Neutrophil (primary cell): ENCODE results near the gene EGFR.

ENCODE experiments used
- H3K27ac ChIP-seq: fragments of 200-600 bp; sonication (generic); 2 replicates; pipeline ENCODE4 v1.5.1; 2016; ENCODE audit warnings: mild to moderate bottlenecking, moderate library complexity
- H3K27me3 ChIP-seq: fragments of 200-600 bp; sonication (generic); 2 replicates; pipeline ENCODE4 v1.6.0; 2016; ENCODE audit warnings: mild to moderate bottlenecking
- H3K36me3 ChIP-seq: fragments of 200-600 bp; sonication (generic); 2 replicates; pipeline ENCODE4 v1.5.1; 2017
- H3K4me1 ChIP-seq, 2 experiments: fragments of 200-600 bp in 1 of 2; sonication (generic) in 1 of 2; 1 replicate in 1 of 2; 2 replicates in 1 of 2; pipeline versions ENCODE4 v1.5.1 to v1.6.1; 2013 to 2016; ENCODE audit warnings: low read depth in 1 of 2, low read length in 1 of 2, mild to moderate bottlenecking in 1 of 2, moderate library complexity in 1 of 2; ENCODE audit not compliant: control insufficient read depth in 1 of 2, insufficient read depth in 1 of 2
- H3K4me3 ChIP-seq, 2 experiments: fragments of 200-600 bp in 1 of 2; sonication (generic) in 1 of 2; 1 replicate in 1 of 2; 2 replicates in 1 of 2; pipeline ENCODE4 v1.5.1; 2013 to 2016; ENCODE audit warnings: low read depth in 1 of 2, low read length in 1 of 2, mild to moderate bottlenecking in 1 of 2, moderate library complexity in 1 of 2
- H3K9me3 ChIP-seq: fragments of 200-600 bp; sonication (generic); 2 replicates; pipeline ENCODE4 v1.5.1; 2016
- TF ChIP-seq, protein P1 (sequence below): fragments of 200-600 bp; sonication (generic); IDR thresholded peaks from 2 replicates; pipeline ENCODE4 v1.5.1; 2016; ENCODE audit warnings: antibody characterized with exemption

EGFR gene

DNA sequence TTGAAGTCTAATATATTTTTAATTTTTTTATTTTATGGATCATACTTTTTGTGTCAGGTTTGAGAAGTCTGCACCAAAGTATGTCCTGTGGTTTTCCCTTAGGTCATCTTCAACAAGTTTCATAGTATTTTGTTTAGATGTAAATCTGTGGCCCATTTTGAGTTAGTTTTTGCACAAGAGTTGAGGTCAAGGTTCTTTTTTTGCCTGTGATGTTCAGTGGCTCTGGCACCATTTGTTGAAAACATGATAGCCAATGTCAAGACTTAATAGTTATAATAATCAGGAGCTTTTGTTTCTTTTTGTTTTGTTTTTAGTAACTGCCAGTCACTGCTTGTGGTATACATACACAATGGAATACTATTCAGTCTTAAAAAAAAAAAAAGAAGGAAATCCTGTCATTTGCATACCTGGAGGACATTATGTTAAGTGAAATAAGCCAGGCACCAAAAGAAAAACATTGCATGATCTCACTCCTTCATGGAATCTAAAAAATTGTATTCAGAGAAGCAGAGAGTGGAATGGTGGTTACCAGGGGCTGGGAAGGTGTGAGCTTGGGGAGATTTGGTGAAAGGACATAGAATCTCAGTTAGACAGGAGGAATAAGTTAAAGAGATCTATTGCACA lies 61.3 kb downstream of the EGFR start:
- Histone ChIP-seq H3K9me3 (no peaks in the 10 kb centered on the region), H3K4me3 (no peak overlapping the region), H3K27me3 (no peaks in the 10 kb centered on the region), H3K36me3 (no peaks in the 10 kb centered on the region), H3K27ac (no peak overlapping the region), H3K4me1 (no peaks in the 10 kb centered on the region)
- TF ChIP-seq, protein P1, sequence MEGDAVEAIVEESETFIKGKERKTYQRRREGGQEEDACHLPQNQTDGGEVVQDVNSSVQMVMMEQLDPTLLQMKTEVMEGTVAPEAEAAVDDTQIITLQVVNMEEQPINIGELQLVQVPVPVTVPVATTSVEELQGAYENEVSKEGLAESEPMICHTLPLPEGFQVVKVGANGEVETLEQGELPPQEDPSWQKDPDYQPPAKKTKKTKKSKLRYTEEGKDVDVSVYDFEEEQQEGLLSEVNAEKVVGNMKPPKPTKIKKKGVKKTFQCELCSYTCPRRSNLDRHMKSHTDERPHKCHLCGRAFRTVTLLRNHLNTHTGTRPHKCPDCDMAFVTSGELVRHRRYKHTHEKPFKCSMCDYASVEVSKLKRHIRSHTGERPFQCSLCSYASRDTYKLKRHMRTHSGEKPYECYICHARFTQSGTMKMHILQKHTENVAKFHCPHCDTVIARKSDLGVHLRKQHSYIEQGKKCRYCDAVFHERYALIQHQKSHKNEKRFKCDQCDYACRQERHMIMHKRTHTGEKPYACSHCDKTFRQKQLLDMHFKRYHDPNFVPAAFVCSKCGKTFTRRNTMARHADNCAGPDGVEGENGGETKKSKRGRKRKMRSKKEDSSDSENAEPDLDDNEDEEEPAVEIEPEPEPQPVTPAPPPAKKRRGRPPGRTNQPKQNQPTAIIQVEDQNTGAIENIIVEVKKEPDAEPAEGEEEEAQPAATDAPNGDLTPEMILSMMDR: no peak

DNA sequence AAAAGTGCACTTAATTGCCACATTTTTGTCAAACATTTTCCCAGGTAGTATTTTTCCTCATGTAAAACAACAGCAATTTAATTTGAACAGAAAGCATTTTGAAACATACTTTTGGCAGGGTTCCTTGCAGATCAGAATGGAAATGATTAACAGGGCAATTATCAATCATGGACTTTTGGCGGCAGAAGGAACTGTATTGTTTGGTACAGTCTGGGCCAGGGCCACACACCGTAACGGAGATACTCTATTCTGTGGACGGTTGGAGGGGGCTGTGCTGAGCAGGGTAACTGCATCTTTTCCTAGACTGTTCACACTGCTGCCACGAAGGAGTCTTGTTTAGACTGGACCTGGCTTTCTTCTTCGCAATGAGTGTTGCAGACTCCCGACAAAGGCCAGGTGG lies 62.3 kb downstream of the EGFR start:
- H3K27me3 ChIP-seq: no peaks in the 10 kb centered on the region
- no peaks in the 10 kb centered on the region for H3K36me3 ChIP-seq
- TF ChIP-seq, protein P1: no peak
- no peak overlapping the region for H3K27ac ChIP-seq
- no peak overlapping the region for H3K4me3 ChIP-seq
- H3K9me3 ChIP-seq: no peaks in the 10 kb centered on the region
- H3K4me1 ChIP-seq: no peaks in the 10 kb centered on the region

- TF ChIP-seq, protein P1: no peak
- Histone ChIP-seq H3K27ac (no peak overlapping the region), H3K4me1 (no peaks in the 10 kb centered on the region)
Observed at GRCh38 chr7:55081472-55082227, 62.8 kb downstream of the EGFR start.

DNA sequence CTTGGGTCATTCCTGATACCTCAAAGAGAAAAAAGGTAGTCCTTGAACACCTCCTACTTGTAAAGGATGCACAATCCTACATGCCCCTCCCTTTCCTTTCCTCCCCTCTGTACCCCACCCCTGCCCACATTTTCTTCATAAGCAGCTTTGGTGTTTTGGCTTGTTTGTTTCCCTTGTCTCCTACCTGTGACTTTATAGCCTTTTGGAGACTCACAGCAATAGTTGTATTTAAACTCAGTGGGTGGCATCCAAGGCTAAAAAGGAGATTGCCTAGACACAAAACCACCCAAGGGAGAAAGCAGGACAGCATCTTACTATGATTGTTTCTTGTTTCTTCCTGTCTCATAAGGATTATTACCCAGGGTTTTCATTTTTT lies 63.4 kb downstream of the EGFR start:
- TF ChIP-seq, protein P1: no peak
- Histone ChIP-seq H3K27me3 (no peaks in the 10 kb centered on the region), H3K4me1 (no peaks in the 10 kb centered on the region), H3K9me3 (no peaks in the 10 kb centered on the region), H3K4me3 (no peak overlapping the region), H3K27ac (no peak overlapping the region), H3K36me3 (no peaks in the 10 kb centered on the region)

More at GRCh38 chr7:55081472-55082227, 62.8 kb downstream of the EGFR start:
- no peaks in the 10 kb centered on the region for H3K9me3 ChIP-seq
- H3K27me3 ChIP-seq: no peaks in the 10 kb centered on the region
- H3K4me3 ChIP-seq: no peak overlapping the region
- H3K36me3 ChIP-seq: no peaks in the 10 kb centered on the region

GRCh38 chr7:55083206-55083605 lies 64.4 kb downstream of the EGFR start:
- Histone ChIP-seq H3K27ac (no peak overlapping the region), H3K4me1 (no peaks in the 10 kb centered on the region), H3K27me3 (no peaks in the 10 kb centered on the region), H3K4me3 (no peak overlapping the region), H3K9me3 (no peaks in the 10 kb centered on the region), H3K36me3 (no peaks in the 10 kb centered on the region)
- TF ChIP-seq, protein P1: no peak
